ENCODE results near the gene ATP6V1G3. TPM values are rescaled to one million over a fixed set of nuclear protein-coding genes. Genes with fewer than 3 reads are reported as not detected.
"Not testable (repeated sequence)": the region's sequence is repeated elsewhere in the genome, so short reads cannot be mapped to it uniquely, and the experiment has no call there.

The ATP6V1G3 gene
- total RNA-seq, 1 donor from 2014 or later: not detected

GRCh38 chr1:198498881-198499280 lies 41.6 kb downstream of the ATP6V1G3 start:
- intact Hi-C loops (cut with micrococcal nuclease): no loop called here

- intact Hi-C loops (cut with micrococcal nuclease): no loop called here
Measured at GRCh38 chr1:198498103-198498385, 42.4 kb downstream of the ATP6V1G3 start.

GRCh38 chr1:198497326-198498102 lies 43.0 kb downstream of the ATP6V1G3 start:
- intact Hi-C loops (cut with micrococcal nuclease): no loop called here

GRCh38 chr1:198496216-198497143 lies 44.0 kb downstream of the ATP6V1G3 start:
- intact Hi-C loops (cut with micrococcal nuclease): no loop called here

- intact Hi-C loops (cut with micrococcal nuclease): no loop called here
Measured at GRCh38 chr1:198495631-198496030, 44.8 kb downstream of the ATP6V1G3 start.

GRCh38 chr1:198494658-198495103 lies 45.8 kb downstream of the ATP6V1G3 start:
- intact Hi-C loops (cut with micrococcal nuclease): no loop called here

- intact Hi-C loops (cut with micrococcal nuclease): no loop called here
Measured at GRCh38 chr1:198494139-198494538, 46.3 kb downstream of the ATP6V1G3 start.

GRCh38 chr1:198493329-198493728 lies 47.2 kb downstream of the ATP6V1G3 start:
- intact Hi-C loops (cut with micrococcal nuclease): no loop called here

- intact Hi-C loops (cut with micrococcal nuclease): no loop called here
Measured at GRCh38 chr1:198492872-198493271, 47.6 kb downstream of the ATP6V1G3 start.

- intact Hi-C loops (cut with micrococcal nuclease): no loop called here
Measured at GRCh38 chr1:198491596-198491995, 48.9 kb downstream of the ATP6V1G3 start.

GRCh38 chr1:198491028-198491427 lies 49.5 kb downstream of the ATP6V1G3 start:
- intact Hi-C loops (cut with micrococcal nuclease): no loop called here

- intact Hi-C loops (cut with micrococcal nuclease): no loop called here
Measured at GRCh38 chr1:198490224-198490623, 50.3 kb downstream of the ATP6V1G3 start.

GRCh38 chr1:198486903-198487302 lies 53.6 kb downstream of the ATP6V1G3 start:
- intact Hi-C loops (cut with micrococcal nuclease): no loop called here

- intact Hi-C loops (cut with micrococcal nuclease): no loop called here
Measured at GRCh38 chr1:198483645-198484044, 56.8 kb downstream of the ATP6V1G3 start.

GRCh38 chr1:198483006-198483405 lies 57.5 kb downstream of the ATP6V1G3 start:
- intact Hi-C loops (cut with micrococcal nuclease): no loop called here

- intact Hi-C loops (cut with micrococcal nuclease): no loop called here
Measured at GRCh38 chr1:198481661-198482060, 58.8 kb downstream of the ATP6V1G3 start.

GRCh38 chr1:198480876-198481275 lies 59.6 kb downstream of the ATP6V1G3 start:
- intact Hi-C loops (cut with micrococcal nuclease): no loop called here

- intact Hi-C loops (cut with micrococcal nuclease): not testable (repeated sequence)
Measured at GRCh38 chr1:198477354-198477753, 63.1 kb downstream of the ATP6V1G3 start.
